ENCODE data around the gene ZCWPW1. TPM values are rescaled to one million over a fixed set of nuclear protein-coding genes. Genes with fewer than 3 reads are reported as not detected.

ZCWPW1 gene
- total and polyA plus RNA-seq, 2 of the 13 experiments (the other 11 are each of a cell fraction or from before 2014, with no cell fraction given), result 2.4 to 2.5 TPM

DNA sequence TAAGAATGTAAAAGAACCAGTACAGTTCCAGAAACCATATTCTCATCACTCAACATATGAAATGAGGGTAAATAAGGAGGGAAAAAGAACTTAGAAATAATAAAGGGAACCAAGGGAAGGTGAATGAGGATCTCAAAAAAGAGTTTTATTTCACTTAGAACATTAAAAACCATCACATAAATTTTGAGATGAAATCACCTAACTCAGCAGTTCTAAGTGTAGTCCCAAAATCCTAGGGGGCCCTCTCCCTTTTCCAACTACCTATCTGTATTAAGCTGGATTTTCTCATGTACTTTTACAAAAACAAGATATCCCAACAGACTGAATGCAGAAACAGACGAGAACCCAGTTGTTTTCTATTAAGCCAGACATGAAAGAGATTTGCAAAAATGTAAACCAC lies 3.2 kb downstream of the ZCWPW1 start:
- H3K27me3 ChIP-seq (ENCODE audit: control insufficient read depth in 1 of 2, insufficient read depth in 2 of 2, low read length in 2 of 2), result no peaks in the 10 kb centered on the region; a peak in 1 of 5 replicates
- DNase-seq (ENCODE audit: low spot score), result no peak
- in situ Hi-C loops (cut with HindIII; ENCODE audit: extremely low pct_ligation_motif_present, low pct_unique_long_range_greater_than_20kb), result no loop called here
- H3K36me3 ChIP-seq (replicated peaks in 1 of 2; ENCODE audit: control insufficient read depth in 1 of 2, insufficient read depth in 2 of 2, low read length in 2 of 2), result no peaks in the 10 kb centered on the region
- no peak for ATAC-seq
- 81% methylated on average over 1 of the region's 1 CpG for WGBS (ENCODE audit: low lambda C conversion rate)
- no peaks in the 10 kb centered on the region for H3K9me3 ChIP-seq (ENCODE audit: low read length)
- BruUV-seq (replicated peaks), result no TSS peak
- no peak for FAIRE-seq
- H3K4me1 ChIP-seq (ENCODE audit: insufficient read depth, low read length), result peaks cover 7% of the 10 kb centered on the region
- ChIA-PET POLR2A (no interaction called here), CTCF (ENCODE audit: low intra/inter-chr PET ratio, low total read pairs) (no interaction called here)
- H2AFZ ChIP-seq (ENCODE audit: low read length), result no peak overlapping the region
- no peak overlapping the region for H3K4me2 ChIP-seq (ENCODE audit: low read depth, low read length)
- no peaks in the 10 kb centered on the region for H4K20me1 ChIP-seq (ENCODE audit: insufficient read depth, low read length)
- intact Hi-C loops (cut with micrococcal nuclease; ENCODE audit: unreplicated experiment), result no loop called here
- H3K27ac ChIP-seq (ENCODE audit: extremely low read length, insufficient read depth, low read length), result no peak overlapping the region
- H3K9ac ChIP-seq (ENCODE audit: insufficient read depth, low read depth, low read length), result no peak overlapping the region
- peaks cover under 1% of the 10 kb centered on the region for H3K79me2 ChIP-seq (ENCODE audit: insufficient read depth, low read length)
- TF ChIP-seq ZNF256 (CRISPR knock-in tag; conservative IDR thresholded peaks at IDR 0.05) (no peak), ZNF816 (CRISPR knock-in tag; IDR thresholded peaks at IDR 0.05; ENCODE audit: borderline replicate concordance) (no peak), FOXK2 (IDR thresholded peaks at IDR 0.05) (no peak), MAFK (conservative IDR thresholded peaks at IDR 0.05 in 1 of 2, IDR thresholded peaks at IDR 0.05 in 1 of 2; ENCODE audit: low read length in 2 of 2) (peak in 1 of 2 experiments; percentile 45; a peak in 2 of 4 replicates), CEBPB (IDR thresholded peaks at IDR 0.05; ENCODE audit: borderline replicate concordance, low read depth, low read length) (no peak), HES4 (CRISPR knock-in tag; IDR thresholded peaks at IDR 0.05; ENCODE audit: borderline replicate concordance) (no peak), HMGA1 (CRISPR knock-in tag; conservative IDR thresholded peaks at IDR 0.05) (no peak), MAFF (IDR thresholded peaks at IDR 0.05; ENCODE audit: low read depth, low read length) (0 out of 2 replicates have a peak, but pooled peaks have one; percentile 11)
- TF ChIP-seq, protein P1, sequence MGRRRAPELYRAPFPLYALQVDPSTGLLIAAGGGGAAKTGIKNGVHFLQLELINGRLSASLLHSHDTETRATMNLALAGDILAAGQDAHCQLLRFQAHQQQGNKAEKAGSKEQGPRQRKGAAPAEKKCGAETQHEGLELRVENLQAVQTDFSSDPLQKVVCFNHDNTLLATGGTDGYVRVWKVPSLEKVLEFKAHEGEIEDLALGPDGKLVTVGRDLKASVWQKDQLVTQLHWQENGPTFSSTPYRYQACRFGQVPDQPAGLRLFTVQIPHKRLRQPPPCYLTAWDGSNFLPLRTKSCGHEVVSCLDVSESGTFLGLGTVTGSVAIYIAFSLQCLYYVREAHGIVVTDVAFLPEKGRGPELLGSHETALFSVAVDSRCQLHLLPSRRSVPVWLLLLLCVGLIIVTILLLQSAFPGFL (CRISPR knock-in tag; IDR thresholded peaks at IDR 0.05), result no peak
- TF ChIP-seq, protein P2, sequence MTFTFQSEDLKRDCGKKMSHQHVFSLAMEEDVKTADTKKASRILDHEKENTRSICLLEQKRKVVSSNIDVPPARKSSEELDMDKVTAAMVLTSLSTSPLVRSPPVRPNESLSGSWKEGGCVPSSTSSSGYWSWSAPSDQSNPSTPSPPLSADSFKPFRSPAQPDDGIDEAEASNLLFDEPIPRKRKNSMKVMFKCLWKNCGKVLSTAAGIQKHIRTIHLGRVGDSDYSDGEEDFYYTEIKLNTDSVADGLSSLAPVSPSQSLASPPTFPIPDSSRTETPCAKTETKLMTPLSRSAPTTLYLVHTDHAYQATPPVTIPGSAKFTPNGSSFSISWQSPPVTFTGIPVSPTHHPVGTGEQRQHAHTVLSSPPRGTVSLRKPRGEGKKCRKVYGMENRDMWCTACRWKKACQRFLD (CRISPR knock-in tag; IDR thresholded peaks at IDR 0.05; ENCODE audit: borderline replicate concordance), result no peak
- no peak overlapping the region for H3K4me3 ChIP-seq (replicated peaks in 1 of 3; ENCODE audit: insufficient read depth in 1 of 3, low read depth in 2 of 3, low read length in 3 of 3)

Data from HepG2 (cell line).